Middle frontal gyrus (tissue), 1 donor: ENCODE measurements around the gene PTPN3.

Source experiments
- DNase-seq: peaks from one replicate; pipeline ENCODE4 v3.0.0-alpha.2; 2015; ENCODE audit warnings: low spot score; ENCODE audit errors: extremely low spot score

Gene PTPN3

DNA sequence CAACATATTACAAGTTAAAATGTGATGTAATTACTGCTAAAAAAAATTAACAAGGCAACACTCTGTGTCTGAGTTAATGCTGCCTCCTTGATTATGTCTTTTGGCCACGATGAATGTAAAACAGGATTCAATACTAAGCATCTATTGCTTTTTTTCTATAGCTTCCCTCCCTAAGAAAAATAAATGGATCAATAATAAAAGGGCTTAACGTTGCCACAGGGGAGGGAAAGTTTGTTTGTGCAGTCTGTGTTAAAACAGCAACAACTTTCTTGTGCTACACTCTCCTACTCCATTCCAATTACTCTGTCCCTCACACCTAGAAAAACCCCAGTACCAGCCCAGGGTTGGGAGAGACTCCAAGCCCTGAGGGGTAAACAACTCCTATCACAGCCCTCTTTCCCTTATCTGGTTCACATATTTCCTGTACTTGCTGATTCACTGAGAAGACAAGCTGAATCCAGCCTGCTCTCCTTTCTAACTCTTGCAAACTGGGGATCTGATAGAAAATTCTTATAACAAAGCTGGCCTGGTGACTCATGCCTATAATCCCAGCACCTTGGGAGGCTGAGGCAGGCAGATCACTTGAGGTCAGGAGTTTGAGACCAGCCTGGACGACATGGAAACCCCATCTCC is 44.8 kb downstream of the PTPN3 start:
- DNase-seq = no peak

GRCh38 chr9:109452761-109453160 is 45.3 kb downstream of the PTPN3 start:
- DNase-seq = no peak

DNA sequence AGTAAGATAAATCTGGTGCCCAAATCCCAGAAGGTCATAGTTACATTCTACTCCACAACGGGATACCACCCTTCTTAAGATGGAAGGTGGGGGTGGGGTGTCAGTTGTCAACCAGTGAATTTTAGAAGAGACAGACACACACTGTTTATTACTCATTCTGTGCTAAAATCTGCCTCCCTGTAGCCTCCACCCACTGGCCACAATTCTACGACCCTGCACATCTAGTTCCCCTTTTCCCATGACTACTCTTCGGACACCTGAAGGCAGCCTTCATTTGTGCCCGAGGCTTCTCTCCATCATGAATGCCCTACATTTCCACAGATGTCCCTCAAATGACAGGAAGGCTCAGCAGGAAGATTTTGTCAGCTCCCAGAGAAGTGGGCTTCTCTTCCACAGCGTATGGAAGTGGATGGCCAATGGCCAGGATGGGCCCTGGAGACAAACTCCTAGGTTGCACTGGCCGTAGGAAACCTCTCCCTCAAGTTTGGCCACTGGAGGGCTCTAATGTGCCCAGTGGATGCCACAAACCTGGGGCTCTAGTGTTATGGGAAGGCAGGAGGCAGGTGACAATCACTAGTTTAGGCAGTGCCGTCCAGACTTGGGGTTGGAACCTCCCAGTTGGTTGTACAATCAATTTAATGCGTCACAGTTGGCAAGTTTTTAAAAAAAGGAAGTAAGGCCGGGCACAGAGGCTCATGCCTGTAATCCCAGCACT is 46.6 kb downstream of the PTPN3 start:
- no peak for DNase-seq

DNA sequence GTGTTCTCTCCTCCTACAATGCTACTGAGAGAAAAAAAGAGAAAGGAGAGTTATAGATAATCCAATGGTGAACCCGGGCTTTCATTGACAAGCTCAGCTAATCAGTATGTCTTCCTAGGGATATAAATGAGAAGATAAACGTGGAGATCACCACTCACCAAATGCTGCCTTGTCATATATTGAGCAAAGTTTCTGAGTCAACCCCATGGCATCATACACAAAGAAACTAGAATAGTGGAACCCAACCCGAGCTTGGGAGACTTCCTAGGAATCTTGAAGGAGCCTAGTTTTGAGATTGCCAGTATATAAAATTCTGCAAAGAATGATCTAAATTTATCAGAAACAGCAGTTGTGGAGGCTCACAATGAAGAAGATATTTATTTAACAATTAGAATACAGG is 47.8 kb downstream of the PTPN3 start:
- DNase-seq = peak; percentile 48

GRCh38 chr9:109449036-109449798 is 48.9 kb downstream of the PTPN3 start:
- no peak for DNase-seq

- DNase-seq = no peak
Measured at GRCh38 chr9:109448223-109448622, 49.9 kb downstream of the PTPN3 start.

GRCh38 chr9:109447329-109448076 is 50.6 kb downstream of the PTPN3 start:
- DNase-seq = peak; percentile 61

DNA sequence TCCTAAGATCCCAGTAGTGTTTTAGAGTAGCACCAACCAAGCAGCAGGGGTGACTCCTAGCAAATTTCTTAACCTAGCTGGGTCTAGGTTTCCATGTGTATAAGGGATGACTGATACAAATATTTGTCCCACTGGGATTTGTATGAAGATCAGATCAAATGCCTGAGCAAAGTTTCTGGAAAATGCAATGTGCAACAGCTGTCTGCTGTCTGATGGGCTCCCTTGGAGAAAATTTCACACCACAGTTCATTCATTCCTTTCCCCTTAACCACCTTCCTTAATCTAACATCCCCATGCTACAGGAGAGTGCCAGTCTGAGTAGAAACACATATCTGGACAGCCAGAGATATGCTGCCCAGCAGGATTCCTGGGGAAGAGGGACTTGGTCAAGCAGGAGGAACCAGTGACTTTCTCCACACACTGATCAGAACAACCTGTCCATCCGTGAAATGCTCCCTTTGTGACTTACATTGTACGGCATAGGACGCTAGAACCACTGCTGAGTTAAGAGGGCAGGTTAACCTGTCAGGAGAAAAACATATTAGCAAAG is 53.3 kb downstream of the PTPN3 start:
- DNase-seq = no peak

DNA sequence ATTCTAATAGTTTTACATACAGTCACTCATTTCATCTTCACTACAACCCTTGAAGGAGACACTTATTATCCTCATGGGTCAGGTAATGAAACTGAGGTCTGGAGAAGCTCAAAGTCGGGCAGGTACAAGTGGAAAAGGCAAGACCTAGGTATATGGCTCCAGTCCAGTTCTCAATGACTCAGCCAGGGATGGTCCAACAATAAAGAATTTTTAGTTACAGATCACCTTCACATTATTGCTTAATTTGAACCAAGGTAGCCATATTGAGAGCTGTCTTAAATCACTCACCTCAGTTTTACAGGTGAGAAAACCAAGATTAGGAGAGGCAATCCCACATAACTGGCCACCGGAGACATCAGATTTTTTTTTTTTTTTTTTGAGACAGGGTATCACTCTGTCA is 55.4 kb downstream of the PTPN3 start:
- DNase-seq = no peak

DNA sequence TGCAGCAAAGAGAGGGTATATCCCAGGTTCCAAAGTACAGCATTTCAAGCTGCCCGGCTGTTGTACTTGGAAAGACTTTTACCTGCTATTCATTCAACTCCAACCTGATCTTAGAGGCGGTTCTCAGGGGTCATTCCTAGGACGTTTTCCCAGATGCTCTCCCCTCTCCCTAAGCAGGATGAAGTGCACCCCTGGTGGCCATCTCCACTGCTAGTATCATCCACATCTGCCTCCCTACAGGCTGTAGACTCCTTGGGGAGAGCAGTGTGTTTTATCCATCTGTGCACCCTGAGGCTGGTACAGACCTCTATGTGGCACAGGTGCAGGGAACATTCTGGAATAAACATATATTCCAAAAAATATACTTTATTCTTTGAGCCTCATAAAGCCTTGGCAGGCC is 56.8 kb downstream of the PTPN3 start:
- no peak for DNase-seq

DNA sequence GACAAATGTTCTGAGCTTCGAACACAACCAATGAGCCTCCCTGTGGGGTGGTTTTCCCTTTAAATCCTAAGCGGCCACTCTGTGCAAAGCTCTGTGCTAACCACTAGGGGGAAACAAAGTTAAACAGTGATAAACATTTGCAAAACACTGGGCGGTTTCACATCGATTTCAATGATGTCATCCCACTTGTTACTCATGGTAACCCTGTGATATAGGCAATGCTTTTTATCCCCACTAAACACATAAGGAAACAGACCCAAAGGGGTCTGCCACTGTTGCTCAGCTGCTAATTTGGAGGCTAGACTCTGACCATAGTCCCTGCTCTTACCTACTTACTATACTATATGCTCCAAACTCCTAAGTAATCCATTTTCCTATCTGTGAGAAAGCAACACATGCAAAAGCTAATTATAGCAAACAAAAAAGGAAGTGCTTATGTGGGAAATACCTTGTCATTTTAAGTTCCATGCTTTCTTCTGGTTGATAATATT is 57.3 kb downstream of the PTPN3 start:
- DNase-seq = peak; percentile 58

DNA sequence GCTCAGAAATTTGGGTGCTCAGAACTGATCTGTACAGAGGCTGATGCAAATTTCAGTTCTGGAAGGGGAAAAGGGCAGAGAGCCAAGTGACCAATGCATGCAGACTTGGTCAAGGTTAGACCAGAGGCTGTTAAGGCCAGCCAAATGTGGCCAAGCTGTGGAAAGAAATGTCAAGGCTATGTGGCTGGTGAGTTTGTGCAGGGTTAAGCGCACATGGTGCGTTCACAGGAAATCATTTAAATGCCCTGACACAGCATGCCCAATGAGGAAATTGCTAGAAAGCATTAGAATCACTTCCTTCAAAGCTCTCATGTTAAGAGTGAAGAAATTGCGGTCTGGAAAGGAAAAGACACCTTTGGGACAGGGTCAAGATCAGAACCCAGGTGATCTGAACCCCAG is 58.0 kb downstream of the PTPN3 start:
- no peak for DNase-seq

DNA sequence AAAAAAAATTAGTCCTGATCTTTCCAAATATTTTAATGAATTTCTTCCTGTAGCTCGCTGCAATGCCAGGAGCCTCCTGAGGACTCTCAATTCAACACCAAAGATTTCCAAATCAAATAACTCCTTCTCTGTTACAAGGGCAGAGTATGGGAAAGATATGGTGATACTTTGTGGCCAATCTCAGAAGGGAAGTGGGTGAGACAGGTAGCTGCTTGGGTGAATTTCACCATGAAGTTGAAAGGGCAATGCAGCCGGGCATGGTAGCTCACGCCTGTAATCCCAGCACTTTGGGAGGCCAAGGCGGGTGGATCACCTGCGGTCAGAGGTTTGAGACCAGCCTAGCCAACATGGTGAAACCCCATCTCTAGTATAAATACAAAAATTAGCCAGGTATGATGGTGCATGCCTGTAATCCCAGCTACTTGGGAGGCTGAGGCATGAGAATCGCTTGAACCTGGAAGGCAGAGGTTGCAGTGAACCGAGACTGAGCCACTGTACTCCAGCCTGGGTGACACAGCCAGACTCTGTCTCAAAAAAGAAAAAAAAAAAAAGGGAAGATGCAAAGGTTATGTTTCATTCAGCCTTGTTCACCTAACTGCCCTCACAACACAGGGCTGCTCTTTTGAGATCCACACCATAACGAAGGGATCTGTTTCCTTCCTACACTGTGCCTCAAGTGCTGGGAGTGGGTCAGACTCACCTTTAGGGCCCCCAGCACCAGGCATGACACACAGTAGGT is 58.6 kb downstream of the PTPN3 start:
- DNase-seq = no peak

- no peak for DNase-seq
Measured at GRCh38 chr9:109437286-109437685, 60.8 kb downstream of the PTPN3 start.

- no peak for DNase-seq
Measured at GRCh38 chr9:109436071-109436470, 62.0 kb downstream of the PTPN3 start.

GRCh38 chr9:109433476-109433875 is 64.6 kb downstream of the PTPN3 start:
- no peak for DNase-seq

- DNase-seq = no peak
Measured at GRCh38 chr9:109430231-109430630, 67.9 kb downstream of the PTPN3 start.

DNA sequence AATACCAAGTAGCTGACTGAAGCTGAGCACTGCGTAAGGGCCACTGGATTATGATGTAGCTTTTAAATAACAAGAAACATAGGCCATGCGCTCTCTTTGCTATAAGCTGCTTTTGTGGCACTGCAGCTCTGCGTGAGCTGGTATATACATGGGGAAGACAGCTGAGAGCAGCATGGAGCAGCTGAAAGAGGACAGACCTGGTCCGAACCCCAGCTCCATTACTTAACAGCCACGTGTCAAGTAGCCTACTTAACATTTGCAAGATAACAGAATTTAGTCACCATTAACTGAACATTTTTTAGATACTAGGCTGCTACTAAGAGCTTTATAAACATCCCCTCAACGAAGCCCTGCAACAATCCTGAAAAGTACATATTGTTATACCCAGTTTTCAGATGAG is 69.3 kb downstream of the PTPN3 start:
- DNase-seq = no peak

DNA sequence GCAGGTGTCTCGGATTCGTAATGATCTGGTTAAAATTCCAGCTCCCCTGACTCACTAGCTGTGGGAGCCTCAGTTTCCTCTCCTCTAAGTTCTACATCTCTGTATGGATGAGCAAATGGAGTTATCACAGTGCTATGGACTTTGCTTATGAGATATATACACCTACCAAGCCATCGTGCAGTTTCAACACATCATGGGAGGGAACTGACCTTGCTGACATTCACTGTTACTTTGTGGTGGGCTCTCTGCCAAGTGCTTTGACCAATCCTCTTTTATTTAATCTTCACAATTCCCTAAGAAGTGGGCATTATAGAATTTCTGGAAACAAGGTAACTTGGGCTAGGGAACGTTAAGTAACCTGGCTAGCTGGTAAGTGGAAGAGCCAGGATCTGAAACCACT is 70.2 kb downstream of the PTPN3 start:
- no peak for DNase-seq

DNA sequence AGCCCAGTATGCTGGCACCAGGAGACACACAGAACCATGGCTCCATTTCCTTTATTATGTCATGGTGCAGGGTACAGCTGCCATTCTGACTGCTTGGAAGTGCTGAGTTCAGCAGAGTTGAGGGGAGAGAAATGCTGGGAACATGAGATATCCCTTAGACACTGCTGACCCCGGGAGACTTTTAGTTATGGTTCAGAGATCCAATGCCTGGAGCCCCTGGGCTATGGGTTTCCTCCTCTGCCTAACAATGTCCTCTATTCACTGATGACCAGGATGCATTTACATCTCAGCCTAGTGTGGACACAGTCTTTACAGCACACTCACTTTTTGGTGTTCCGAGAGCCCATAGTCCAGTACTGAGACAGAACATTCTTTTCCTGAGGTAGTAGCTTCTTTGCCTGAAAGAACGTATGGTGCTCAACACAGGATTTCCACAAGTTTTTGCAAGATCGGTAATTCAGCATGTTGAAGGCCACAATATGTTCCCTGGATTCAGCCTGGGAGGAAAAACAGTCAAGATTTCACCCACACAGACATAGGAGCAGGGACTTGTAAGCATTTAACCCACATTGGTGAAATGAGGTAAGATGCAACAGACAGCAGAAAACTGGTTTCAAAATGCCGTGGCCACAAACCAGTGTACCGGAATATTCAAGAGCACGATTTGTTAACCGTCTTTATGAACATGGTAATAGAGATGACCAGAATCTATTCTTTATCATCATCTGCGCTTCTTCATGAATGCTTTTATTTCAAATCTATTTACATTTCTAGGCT is 71.3 kb downstream of the PTPN3 start:
- peak; percentile 9 for DNase-seq
